Measurements from ENCODE around the gene ZNF750.

ZNF750 gene

DNA sequence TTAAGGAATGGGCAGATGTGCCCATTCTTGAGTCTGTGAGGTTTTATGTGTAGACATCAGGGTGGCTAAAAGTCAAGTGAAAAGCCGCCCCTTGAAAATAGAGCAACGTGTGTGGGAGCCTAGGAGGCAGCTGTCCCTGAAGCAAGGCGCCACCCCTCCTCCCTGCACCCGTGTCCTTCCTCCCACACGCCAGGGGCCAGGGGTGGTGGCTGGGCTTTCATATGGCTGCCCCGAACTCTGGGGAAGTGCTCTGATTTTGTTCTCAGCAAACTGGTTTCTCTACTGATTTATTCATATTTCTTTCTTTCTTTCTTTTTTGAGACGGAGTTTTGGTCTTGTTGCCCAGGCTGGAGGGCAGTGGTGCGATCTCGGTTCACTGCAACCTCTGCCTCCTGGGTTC, 4.7 kb downstream of the ZNF750 start:
- no peak for DNase-seq (ENCODE audit: low spot score)

DNA sequence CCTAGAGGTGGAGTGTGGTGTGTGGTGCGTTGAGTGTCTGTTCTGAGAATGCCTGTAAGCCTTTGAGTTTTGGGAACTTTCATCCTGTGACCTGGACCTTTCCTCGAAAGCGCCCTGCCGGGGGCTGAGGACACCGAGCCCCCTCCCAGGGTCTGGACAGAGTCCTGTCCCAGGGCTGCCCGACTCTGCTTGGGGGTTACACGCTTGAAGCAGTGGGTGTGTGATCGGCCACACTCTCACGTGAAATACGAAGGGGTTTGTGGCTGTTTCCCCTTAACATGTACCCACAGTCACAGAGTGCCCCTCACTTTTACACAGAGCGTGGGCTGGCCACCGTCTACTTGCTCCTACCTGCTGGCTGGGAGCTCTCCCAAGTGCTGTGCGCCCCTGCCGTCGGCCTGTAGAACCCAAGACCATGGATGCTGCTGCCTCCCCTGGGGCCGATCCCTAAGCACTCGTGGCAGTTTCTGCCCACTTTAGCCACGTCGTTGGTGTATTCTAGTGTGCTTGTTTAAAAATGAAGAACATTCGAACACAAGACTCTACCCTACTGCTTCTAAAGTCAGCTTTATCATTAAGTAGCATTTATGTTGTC, 6.8 kb downstream of the ZNF750 start:
- no peak for DNase-seq (ENCODE audit: low spot score)

DNA sequence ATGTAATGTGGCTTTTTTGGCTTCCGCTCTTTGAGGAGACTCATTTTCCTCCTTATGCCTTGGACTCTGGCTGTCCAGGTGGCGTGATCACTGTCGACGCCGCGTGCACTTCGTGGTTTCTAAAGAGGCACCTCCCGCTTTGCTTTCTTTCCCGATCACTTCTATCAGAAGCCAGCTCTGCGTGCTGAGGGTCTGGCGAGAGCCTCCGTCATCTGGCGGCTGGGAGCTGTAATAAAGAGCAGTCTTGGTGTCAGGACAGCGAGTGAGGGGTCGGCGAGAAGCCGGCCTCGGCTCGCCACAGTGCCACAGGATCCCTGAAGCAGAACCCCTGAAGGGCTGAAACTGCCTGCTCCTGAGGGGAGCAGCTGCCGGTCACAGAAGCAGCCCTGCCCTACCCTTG, 7.4 kb downstream of the ZNF750 start:
- no peak for DNase-seq (ENCODE audit: low spot score)

DNA sequence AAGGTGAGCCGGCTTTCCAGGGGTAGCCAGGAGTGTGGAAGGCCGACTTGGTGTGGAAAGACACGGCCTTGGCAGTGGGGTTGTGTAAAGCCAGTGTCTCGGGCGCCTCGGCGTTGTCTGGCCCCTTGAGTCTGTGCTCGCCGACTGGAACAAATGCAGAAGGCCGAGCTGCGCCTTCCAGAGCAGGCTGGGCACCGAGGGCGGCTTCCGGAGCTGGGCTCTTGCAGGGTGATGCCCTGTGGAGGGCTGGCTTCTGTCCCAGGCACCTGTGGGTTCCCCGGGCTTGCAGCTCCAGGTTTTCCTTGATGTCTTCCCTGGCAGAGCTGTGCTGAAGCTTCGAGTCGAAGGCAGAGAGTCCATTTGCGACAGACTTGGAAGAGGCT, 8.0 kb downstream of the ZNF750 start:
- no peak for DNase-seq (ENCODE audit: low spot score)

DNA sequence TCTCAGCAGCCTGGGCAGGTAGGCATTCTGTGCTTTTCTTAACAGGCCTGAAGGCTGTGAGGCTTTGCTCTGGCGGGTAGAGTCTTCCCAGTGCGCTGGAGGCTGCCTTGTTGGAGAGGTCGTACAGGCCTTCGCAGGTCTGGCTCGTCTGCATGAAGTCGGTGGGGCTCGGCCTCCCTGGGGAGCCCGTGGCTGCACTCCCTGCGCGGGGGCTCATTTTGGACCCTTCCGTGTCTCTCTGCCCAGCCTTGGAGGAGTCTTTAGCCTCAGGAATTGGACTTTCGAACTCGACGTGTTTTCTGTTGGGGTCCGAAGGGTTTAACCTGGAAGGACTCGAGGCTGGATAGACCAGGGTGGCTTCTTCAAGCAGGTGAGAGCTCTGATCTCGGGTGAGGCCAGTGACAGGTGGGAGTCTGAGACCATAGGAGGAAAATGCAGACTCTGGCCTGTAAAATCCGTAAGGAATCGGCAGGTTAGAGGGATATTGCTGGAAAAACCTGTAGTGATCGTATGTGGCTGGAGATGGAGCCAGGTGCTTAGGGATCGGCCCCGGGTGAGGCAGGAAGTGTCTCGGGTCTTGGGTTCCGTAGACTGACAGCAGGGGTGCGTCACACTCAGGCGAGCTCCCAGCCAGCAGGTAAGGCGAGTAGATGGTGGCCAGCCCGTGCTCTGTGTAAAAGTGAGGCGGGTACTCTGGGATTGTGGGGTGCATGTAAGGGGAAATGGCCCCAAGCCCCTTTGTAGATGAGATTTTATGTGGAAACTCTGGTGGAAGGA, 8.6 kb downstream of the ZNF750 start:
- no peak for DNase-seq (ENCODE audit: low spot score)

DNA sequence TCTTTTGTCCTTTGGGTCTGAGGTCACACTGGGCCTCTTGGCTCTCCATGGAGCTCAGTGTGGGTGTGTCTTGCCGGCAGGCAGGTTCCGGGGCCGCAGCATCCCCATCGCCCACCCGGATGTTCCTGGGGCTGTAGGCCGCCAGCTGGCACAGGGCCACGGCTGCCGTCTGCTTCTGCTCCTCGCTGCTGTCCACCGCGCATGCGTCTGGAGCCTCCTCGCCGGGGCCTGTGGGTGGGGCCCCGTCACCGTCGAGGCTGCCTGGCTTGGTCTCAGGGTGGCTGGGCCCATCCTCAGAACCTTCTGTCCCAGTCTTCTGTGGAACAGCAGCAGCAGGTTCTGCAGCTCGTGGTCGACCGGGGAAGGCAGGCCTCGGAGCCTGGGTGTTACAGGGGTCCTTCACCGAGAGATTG, 9.6 kb downstream of the ZNF750 start:
- no peak for DNase-seq (ENCODE audit: low spot score)

DNA sequence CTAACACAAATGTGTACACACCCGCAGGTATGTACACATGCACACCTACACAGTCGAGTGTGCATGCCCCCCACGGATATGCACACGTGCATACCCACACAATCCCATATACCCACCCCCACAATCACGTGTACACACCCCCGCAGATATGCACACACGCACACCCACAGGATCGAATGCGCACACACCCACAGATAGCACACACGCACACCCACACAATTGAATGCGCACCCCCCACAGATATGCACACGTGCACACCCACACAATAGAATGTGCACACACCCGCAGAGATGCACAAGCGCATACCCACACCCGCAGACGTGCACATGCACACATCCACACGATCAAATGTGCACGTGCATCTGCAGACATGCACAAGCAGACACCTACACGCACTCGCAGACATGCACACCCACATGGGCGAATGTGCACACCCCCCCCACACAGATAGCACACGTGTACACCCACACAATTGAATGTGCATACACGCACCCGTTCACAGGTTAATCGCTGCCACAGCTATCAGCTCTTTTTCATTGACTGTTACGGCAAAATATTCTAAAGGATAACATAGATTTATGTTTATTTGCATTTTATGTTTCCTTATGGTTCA, 10.8 kb downstream of the ZNF750 start:
- no peak for DNase-seq (ENCODE audit: low spot score)

DNA sequence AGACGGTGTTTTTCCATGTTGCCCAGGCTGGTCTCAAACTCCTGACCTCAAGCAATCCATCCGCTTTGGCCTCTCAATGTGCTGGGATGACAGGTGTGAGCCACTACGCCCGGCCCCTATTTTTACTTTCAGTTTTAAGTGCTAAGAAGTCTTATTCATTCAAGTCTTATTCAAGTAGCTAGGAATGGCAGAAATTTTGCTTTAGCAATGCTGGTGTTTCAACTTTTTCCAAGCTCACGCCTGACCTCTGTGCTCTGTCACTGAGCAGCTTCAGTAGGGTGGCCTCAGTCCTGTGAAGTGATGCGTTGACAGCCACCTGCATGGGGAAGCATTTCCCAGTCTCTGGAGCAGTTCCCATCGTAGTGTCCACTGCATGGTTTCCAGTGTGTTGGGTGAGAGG, 12.9 kb downstream of the ZNF750 start:
- no peak for DNase-seq (ENCODE audit: low spot score)

DNA sequence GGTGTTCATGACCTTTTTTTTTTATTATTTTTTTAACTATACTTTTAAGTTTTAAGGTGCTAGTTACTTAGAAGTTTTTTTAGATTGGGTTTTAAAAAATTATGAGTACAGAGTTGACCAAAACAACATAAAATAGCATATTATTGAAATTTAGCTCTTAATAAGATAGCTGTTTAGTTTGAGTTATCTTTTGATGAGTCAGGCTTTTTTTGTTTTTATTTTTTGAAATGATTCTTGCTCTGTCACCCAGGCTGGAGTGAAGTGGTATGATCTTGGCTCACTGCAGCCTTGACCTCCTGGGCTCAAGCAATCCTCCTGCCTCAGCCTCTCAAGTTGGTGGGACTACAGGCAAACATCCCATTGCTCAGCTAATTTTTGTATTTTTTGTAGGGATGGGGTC, 13.6 kb downstream of the ZNF750 start:
- DNase-seq (ENCODE audit: low spot score): no peak

DNA sequence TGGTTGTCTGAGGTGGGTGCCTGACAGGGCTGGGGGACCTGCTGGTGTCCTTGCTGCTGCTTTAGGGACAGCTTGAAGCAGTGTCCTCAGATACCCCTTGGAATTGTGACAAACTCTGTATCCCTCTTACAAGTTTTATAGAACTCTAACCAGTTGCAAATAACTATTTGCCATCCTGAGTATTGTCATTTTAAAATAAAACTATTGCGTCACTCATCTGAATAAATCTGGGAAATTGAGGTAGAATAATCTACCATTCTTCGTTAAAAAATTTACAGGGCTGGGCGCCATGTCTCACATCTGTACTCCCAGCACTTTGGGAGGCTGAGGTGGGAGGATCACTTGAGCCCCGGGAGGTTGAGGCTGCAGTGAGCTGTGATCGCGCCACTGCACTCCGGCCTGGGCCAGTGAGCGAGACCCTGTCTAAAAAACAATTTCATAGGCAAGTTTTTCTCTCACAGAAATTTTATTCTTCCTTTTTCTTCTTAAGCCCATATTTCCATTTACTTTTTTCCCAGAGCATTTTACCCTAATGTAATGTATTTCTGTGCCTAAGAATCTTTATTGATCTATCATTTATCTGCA, 14.2 kb downstream of the ZNF750 start:
- DNase-seq (ENCODE audit: low spot score): no peak

DNA sequence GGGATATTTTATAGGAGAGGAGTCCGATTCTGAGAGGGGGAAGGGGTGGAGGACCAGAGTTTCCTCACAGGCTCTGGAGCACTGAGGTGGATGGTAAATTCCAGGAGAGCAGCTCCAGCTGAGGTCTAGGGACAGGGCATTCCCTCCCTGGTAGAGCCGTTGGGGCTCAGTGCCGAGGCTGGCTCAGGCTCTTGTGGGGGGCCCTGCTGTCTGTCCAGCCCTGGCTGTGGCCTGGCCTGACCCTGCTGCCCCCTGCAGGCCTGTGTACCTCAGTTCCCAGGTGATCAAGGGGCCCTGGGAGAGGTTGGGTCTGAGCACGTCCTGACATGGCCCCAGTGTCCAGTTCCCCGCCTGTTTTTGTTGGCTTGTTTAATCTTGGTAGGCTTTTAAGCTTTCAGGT, 16.8 kb downstream of the ZNF750 start:
- DNase-seq (ENCODE audit: low spot score): no peak

DNA sequence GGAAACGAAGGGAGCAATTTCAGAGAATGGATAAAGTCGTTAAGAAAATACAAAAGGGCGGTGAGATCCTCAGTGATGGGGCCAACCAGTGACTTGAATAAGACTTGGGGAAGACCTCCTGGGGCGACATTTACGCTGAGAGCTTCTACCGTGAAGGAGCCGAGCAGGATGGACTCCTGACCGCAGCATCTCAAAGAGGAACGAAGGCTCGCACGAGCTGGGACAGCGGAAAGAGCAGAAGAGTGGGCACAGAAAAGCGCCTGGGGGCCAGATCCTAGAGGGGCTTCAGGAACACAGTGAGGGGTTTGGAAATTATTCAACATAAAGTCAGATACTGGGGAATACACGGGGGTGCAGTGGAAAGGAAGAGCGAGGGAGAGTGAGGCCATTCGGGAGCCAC, 17.5 kb downstream of the ZNF750 start:
- no peak for DNase-seq (ENCODE audit: low spot score)

DNA sequence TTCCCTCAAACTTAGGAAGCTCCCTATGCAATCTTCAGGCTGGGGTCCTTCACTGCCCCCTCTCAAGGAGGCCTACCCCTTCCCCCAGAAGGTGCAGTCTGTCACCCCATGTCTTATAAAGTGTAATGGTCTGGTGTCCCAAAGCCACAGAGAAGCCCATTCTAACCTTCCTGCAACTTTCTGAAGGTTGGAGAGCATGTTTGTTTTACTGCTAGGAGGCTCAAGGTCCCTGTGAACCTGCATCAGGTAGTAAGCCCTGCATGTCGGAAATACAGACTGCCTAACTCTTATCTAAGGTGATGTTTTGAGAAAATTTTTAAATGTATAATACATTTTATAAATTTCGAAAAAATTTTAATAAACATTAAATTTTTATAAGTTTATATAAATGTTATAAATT, 18.3 kb downstream of the ZNF750 start:
- DNase-seq (ENCODE audit: low spot score): no peak

DNA sequence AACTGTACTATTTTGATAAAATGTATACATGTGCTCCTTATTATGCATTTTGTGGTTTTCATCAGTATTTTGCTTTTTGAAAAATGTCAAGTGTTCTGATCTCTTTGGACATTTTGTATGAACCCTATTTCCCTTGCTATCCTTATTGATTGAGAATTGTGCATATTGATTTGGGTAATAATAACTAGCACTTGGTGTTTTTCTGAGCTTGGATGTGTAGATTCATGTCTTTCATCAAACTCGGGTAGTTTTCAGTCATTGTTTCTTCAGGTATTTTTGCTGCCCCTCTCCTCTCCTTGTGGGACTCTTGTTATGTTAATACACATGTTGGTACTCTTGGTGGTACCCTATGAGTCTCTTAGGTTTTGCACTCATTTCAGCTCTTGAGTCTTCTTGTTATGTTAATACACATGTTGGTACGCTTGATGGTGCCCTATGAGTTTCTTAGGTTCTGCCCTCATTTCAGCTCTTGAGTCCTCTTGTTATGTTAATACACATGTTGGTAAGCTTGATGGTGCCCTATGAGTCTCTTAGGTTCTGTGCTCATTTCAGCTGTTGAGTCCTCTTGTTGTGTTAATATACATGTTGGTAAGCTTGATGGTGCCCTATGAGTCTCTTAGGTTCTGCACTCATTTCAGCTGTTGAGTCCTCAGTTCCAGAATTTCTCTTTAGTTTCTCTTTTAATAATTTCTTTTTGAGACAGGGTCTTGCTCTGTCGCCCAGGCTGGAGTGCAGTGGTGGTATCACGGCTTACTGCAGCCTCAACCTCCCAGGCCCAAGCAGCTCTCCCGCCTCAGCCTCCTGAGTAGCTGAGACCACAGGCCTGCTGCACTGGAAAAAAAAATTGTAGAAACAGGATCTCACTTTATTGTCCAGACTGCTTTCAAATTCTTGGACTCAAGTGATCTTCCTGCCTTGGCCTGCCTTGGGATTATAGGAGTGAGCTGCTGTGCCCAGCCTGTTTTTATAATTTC, 19.3 kb downstream of the ZNF750 start:
- no peak for DNase-seq (ENCODE audit: low spot score)

DNA sequence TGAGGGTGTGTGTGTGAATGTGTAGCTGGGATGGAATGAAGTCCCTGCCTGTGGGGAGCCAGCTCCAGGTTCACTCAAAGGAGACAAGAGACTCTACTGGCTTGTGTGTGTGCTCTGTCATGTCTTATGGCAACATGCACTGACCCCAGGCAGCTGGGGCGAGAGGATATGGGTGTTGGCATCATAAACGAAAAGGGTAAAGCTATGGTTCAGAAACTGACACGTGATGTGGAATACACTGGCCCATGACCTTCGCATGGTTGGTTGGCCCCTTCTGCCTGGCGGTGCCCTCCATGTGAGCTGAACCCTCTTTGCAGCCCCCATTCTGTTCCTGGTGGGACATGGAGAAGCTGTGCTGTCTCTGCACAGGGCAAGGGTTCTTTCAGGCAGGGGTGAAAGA, 21.9 kb downstream of the ZNF750 start:
- no peak for DNase-seq (ENCODE audit: low spot score)

DNA sequence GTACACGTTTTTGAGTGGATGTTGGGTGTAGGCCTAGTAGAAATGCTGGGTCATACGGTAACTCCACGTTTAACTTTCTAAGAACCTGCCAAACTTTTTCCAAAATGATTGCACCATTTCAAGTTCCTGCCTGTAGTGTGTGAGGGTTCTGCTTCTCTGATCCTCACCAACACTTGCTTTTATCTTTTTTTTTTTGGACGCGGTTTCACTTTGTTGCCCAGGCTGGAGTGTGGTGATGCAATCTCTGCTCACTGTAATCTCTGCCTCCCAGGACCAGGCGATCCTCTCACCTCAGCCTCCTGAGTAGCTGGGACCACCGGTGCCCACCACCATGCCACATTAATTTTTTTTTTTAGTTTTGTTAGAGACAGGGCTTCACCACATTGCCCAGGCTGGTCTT, 23.5 kb downstream of the ZNF750 start:
- DNase-seq (ENCODE audit: low spot score): no peak

DNA sequence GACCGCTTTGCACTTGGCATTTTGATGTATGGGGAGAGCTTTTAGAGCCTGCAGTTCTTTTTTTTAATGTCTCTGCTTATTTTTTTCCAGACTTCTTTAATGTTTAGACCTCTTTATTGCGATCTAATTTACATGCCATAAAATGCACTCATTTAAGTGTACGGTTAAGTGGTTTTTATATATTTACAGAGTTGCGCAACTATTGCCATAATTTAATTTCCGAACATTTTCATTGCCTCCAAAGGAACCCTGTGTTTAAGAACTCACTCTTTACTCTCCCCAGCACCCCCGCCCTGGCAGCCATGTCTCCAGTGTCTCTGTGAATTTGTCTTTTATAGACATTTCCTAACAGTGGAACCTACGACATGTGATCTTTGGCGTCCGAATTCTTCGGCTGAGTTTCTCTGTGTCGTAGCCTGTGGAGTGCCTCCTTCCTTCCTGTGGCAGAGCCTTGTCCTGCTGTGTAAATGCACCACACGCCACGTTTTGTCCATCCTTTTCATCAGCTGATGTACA, 24.0 kb downstream of the ZNF750 start:
- DNase-seq (ENCODE audit: low spot score): no peak

DNA sequence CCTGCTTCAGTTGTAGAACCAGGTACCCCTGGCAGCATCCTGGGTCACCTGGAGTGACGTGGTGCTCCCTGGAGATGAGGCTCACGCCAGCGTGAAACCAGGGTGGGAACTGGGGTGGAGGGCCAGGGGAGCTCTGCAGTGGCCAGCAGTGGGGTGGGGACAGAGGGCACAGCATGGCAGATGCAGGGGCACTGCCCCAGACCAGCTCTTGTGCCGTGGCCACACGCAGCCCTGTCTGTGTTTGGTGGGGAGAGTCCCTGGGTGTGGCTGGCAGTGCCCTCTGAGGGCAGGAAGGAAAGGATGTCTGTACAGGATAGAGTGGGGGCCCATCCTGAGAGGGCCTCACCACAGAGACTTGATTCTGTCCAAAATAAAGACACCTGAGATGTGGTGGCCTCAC, 24.5 kb downstream of the ZNF750 start:
- no peak for DNase-seq (ENCODE audit: low spot score)

DNA sequence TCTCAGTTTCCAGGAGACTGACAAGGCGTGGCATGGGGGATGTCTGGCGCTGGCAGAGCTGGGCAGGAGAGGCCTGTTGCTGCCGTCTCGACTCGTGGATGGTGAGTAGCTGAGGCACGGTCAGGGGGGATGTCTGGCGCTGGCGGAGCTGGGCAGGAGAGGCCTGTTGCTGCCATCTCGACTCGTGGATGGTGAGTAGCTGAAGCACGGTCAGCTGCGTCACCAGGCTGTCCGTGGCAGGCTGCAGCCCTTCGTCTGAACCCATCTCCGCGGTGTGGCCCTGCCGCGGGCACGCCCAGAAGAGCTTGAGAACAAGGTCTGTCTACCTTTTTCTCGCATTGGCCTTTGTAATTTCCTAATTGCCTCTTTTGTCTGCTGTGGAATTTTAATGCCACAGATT, 25.0 kb downstream of the ZNF750 start:
- DNase-seq (ENCODE audit: low spot score): no peak

DNA sequence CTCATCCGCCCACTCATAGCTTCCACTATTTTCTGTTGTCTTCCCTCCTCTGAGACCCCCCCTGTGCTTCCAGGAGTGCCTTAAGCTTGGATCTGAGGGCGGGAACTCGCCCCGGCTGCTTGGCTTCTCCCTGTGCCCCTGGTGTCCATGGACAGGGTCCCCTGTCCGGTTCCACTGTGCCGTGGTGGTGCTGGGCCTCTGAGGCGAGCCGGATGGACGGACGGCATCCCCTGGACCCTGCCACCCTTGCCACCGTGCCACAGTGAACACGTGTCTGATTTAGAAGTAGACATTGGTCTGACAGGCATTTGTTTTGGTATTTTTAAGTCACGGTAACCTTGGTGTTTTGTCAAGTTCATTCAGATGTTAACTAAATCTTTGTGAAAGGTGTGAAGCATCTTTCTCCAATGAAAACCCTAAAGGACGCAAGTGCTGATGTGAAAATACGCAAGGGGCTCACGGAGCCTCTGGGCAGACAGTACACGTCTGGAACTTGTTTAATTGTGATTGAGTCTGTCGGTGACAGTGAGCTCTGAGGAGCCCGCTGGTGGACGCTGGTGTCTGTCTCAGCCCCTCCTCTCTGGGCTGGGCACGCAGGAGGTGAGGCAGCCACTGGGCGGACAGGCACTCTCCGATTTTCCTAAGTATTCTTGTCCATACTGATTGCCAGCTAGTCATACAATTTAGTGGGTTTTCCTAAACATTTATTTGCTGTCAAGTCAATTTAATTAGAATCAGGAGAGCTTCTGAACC, 26.3 kb downstream of the ZNF750 start:
- no peak for DNase-seq (ENCODE audit: low spot score)

DNA sequence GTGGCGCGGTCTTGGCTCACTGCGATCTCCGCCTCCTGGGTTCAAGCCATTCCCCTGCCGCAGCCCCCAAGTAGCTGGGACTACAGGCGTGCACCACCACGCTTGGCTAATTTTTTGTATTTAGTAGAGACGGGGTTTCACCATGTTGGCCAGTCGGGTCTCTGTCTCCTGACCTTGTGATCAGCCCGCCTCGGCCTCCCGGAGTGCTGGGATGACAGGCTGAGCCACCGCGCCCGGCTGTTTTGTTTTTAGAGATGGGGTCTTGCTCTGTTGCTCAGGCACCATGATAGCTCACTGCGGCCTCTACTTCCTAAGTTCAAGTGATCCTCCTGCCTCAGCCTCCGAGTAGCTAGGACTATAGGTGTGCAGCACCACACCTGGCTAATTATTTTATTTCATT, 27.2 kb downstream of the ZNF750 start:
- DNase-seq (ENCODE audit: low spot score): no peak

Measured in putamen (tissue), 1 donor.